Measurements from ENCODE around the gene CAVIN2.
"Not testable (repeated sequence)": the region's sequence is repeated elsewhere in the genome, so short reads cannot be mapped to it uniquely, and the experiment has no call there.

CAVIN2 gene

GRCh38 chr2:191797942-191798876 is 48.7 kb downstream of the CAVIN2 start:
- no peak for DNase-seq

GRCh38 chr2:191797500-191797899 is 49.4 kb downstream of the CAVIN2 start:
- no peak for DNase-seq

- DNase-seq, result no peak
Observed at GRCh38 chr2:191795715-191796114, 51.2 kb downstream of the CAVIN2 start.

GRCh38 chr2:191791953-191792560 is 54.8 kb downstream of the CAVIN2 start:
- no peak for DNase-seq

GRCh38 chr2:191790737-191791136 is 56.2 kb downstream of the CAVIN2 start:
- DNase-seq, result no peak

- no peak for DNase-seq
Observed at GRCh38 chr2:191789796-191790195, 57.1 kb downstream of the CAVIN2 start.

- DNase-seq, result no peak
Observed at GRCh38 chr2:191786694-191787093, 60.2 kb downstream of the CAVIN2 start.

GRCh38 chr2:191785651-191786050 is 61.2 kb downstream of the CAVIN2 start:
- not testable (repeated sequence) for DNase-seq
